Measurements from ENCODE around the gene PLA2G4B.

Gene PLA2G4B

DNA sequence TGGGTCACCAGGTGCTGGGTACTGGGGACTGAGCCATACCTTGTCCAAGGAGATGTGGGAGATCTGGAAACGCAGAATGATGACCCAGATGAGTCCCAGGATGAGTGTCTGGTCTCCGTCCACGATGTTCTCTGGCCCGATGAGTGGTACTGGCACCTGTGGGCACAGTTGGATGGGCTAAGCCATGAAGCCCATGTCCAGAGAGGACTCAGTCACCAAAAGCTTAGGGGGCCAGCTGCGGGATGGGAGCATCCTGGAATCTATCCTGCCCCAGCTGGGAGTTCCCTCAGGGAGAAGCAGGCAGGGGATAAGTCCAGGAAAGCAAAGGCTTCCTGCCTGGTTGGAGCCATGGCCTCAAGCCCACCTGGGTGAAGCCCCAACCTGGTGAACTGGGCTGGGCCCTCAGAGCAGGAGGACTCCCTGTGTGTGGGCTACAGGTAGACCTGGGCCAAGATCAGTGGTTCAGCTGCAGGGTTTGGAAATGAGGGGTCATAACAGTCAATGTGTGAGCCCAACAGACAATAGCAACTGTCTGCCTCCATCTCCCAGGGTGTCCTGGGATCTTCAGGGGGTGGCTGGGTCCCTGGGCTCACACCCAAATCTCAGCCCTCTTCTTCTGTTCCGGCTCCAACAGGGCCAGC lies 51.5 kb downstream of the PLA2G4B start:
- DNase-seq, result no peak

GRCh38 chr15:41891226-41891625 lies 52.6 kb downstream of the PLA2G4B start:
- DNase-seq, result no peak

DNA sequence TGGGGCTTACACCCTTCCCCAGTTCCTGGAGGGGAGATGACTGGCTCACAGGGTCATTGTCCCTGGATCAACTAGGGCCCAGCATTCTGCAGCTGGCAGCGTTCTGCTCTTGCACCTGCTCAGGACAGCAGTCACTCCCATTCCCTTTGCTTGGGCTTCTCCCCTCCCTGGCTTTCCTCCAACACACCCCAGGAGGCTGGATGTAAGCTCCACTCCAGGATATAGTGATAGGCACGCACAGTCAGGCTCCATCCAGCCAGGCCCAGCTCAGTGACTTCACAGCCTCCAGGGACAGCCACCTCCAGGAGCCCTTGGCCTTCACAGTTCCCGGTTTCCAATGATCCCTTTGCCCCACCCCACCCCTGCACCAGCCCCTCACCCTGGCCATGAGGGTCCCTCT lies 53.3 kb downstream of the PLA2G4B start:
- DNase-seq, result no peak

DNA sequence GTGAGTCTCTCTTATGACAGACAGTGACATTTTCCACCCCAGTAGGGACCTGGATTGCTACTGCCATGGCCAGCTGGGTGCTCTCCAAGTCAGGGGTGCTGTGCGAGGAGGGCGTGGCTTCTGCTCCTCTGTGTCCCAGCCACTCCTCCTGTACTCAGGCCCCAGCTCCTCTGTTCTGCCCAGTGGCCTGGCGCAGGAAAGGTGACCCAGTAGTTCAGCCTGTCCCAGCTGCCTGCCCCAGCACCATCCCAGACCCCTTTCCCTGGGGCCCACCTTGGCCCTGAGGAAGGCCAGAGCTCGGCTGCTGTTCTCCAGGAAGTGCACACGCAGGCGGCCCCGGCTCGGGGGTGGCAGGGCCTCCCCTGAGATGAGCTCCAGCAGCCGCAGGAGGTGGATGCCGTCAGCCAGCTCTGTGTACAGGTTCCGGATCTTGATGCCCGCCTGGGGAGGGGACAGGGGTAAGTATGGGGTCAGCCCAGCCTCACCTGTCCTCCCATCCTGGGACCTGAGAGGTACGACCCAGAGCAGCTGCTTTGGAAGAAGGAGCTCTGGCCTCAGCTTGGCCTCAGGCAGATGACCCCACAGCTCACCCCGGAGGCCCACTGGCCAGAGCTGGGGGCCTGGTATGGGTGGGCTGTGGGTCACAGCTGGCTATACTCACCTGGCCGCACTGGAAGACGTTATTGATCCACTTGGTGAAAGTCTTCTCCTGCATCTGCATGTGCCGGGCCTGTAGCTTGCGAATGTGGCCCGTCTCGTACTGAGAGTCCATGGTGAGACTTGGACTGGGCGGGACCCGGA lies 54.2 kb downstream of the PLA2G4B start:
- DNase-seq, result no peak

- DNase-seq, result no peak
Observed at GRCh38 chr15:41893422-41894250, 55.0 kb downstream of the PLA2G4B start, which contains the start of gene SPTBN5. Gene SPTBN5 (minus strand): TSS chr15:41894053. CDS start chr15:41893497, 556 bp downstream.

DNA sequence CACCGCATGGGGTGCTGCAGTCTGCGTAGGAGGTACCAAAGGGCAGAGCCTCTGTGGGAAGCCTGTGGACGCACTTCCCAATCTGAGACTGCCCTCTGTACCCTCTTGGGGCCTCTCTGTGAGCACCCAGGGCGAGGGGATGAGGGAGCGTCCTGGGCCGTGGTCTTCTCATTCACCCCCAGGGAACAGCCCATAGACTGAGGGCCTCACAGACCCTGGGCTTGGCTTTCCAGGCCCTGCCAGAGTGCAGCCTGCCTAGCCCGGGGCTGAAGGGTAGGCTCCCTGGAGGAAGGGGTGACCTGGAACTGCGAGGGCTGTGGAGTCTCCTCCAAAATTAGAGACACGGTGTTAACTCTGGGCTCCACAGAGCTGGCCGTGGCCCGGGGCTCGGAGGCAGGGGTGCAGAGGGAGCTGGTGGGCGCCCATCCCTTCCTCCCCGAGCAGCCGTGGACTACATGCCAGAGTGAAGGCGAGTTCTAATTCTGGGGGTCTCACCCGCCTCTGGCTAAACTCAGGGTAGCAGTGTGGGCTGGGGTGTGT lies 55.7 kb downstream of the PLA2G4B start:
- no peak for DNase-seq

- DNase-seq, result peak; percentile 82
Observed at GRCh38 chr15:41894791-41895463, 56.3 kb downstream of the PLA2G4B start.

- DNase-seq, result no peak
Observed at GRCh38 chr15:41895491-41895890, 56.8 kb downstream of the PLA2G4B start.

DNA sequence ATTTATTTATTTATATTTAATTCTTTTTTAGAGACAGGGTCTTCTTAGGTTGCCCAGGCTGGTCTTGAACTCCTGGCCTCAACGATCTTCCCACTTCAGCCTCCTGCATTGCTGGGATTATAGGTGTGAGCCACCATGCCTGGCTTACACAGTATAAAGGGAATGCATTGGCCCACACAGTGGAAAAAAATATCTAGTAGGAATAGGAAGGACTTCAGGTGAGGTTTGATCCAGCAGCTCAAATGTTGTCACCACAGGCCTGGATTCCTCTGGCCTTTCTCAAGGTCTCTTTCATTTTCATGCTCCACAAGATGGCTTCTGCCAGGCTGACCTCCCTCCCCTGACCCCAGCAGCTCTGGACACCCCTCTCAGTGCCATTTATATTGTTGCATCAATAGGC lies 57.3 kb downstream of the PLA2G4B start:
- DNase-seq, result no peak

- DNase-seq, result no peak
Observed at GRCh38 chr15:41896566-41896965, 57.9 kb downstream of the PLA2G4B start.

DNA sequence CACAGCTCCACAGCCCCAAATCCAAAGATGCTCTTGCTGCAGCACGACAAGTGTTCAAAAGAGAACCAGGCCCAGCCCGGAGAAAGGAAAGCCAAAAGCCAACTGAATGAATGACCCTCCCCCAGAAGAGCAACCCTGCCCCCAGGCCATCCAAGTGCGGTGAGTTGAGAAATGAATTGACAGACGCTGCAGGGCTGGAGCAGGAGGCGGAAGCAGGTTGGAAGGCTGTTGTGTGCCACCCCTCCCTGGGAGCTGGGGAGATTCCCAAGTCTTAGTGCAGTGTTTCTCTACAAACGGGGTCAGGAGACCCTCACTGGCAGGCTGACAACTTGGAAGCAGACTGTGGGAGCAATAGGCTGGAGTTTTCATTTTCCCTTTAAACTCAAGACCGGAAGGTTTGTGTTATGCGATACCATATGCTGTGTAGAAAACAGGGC lies 58.7 kb downstream of the PLA2G4B start:
- DNase-seq, result no peak

Measured in fibroblast of skin of scalp (primary cell).